Keratinocyte (primary cell): ENCODE measurements around the gene YAF2. TPM values are rescaled to one million over a fixed set of nuclear protein-coding genes. Genes with fewer than 3 reads are reported as not detected.

ENCODE experiments used
- DNase-seq: peaks from one replicate; pipeline ENCODE4 v3.0.0-alpha.2; 2011; ENCODE audit warnings: low read depth, missing footprints, low spot score
- FAIRE-seq: peaks from 2 replicates; lab custom pipeline; 2011; peaks lifted over from hg19 to GRCh38; lab: Jason Lieb, UNC
- H2AFZ ChIP-seq: 2 replicates; pipeline ENCODE4 v1.6.0; 2012; ENCODE audit warnings: low read length, control low read depth, inconsistent platforms; ENCODE audit not compliant: control insufficient read depth
- H3K27ac ChIP-seq: 2 replicates; pipeline ENCODE4 v1.5.1; 2011; ENCODE audit warnings: low read length; ENCODE audit not compliant: control insufficient read depth, insufficient read depth
- H3K27me3 ChIP-seq: 3 replicates; pipeline ENCODE4 v1.6.0; 2011; ENCODE audit warnings: low read length; ENCODE audit not compliant: control insufficient read depth, insufficient read depth; ENCODE audit errors: extremely low read depth
- H3K36me3 ChIP-seq, 2 experiments: 2 replicates in 1 of 2; 3 replicates in 1 of 2; pipeline ENCODE4 v1.5.1; 2011; ENCODE audit warnings: low read length in 2 of 2, mild to moderate bottlenecking in 1 of 2; ENCODE audit not compliant: control insufficient read depth in 2 of 2, insufficient read depth in 2 of 2; ENCODE audit errors: extremely low read depth in 1 of 2
- H3K4me1 ChIP-seq: 3 replicates; pipeline ENCODE4 v1.5.1; 2011; ENCODE audit warnings: low read length; ENCODE audit not compliant: control insufficient read depth, insufficient read depth; ENCODE audit errors: extremely low read depth
- H3K4me2 ChIP-seq: 3 replicates; pipeline ENCODE4 v1.6.0; 2011; ENCODE audit warnings: low read depth, low read length; ENCODE audit not compliant: control insufficient read depth, insufficient read depth; ENCODE audit errors: extremely low read depth
- H3K4me3 ChIP-seq, 3 experiments: fragments of 200-600 bp in 1 of 3; sonication (generic) in 1 of 3; 2 replicates in 2 of 3; 3 replicates in 1 of 3; pipeline ENCODE4 v1.5.1; 2011 to 2016; ENCODE audit warnings: low read length in 3 of 3, mild to moderate bottlenecking in 3 of 3, control low read depth in 2 of 3, inconsistent platforms in 1 of 3, low read depth in 1 of 3, mixed read lengths in 1 of 3, mixed run types in 1 of 3, moderate library complexity in 1 of 3; ENCODE audit not compliant: control insufficient read depth in 2 of 3, insufficient read depth in 2 of 3; ENCODE audit errors: extremely low read depth in 1 of 3
- H3K79me2 ChIP-seq: 2 replicates; pipeline ENCODE4 v1.6.0; 2012; ENCODE audit warnings: low read length; ENCODE audit not compliant: control insufficient read depth, insufficient read depth
- H3K9ac ChIP-seq: 3 replicates; pipeline ENCODE4 v1.6.0; 2011; ENCODE audit warnings: low read length; ENCODE audit not compliant: control insufficient read depth, insufficient read depth; ENCODE audit errors: extremely low read depth
- H3K9me1 ChIP-seq: 3 replicates; pipeline ENCODE4 v1.6.0; 2011; ENCODE audit warnings: low read length; ENCODE audit not compliant: control insufficient read depth, insufficient read depth; ENCODE audit errors: extremely low read depth
- H3K9me3 ChIP-seq: 2 replicates; pipeline ENCODE4 v1.5.1; 2012; ENCODE audit warnings: low read depth, low read length; ENCODE audit not compliant: control insufficient read depth
- H4K20me1 ChIP-seq: 3 replicates; pipeline ENCODE4 v1.6.0; 2011; ENCODE audit warnings: low read length; ENCODE audit not compliant: control insufficient read depth, insufficient read depth; ENCODE audit errors: extremely low read depth
- EZH2 ChIP-seq: IDR thresholded peaks from one replicate; pipeline ENCODE4 v1.6.1; 2012; ENCODE audit warnings: inconsistent platforms, mild to moderate bottlenecking, low read length, moderate library complexity
- dilution Hi-C: fragments of 300-500 bp; cut with MboI; formaldehyde crosslinking; loops from one replicate; pipeline ENCODE4 v1.7.0; 2020; ENCODE audit warnings: low sequenced_read_pairs; ENCODE audit not compliant: extremely low pct_ligation_motif_present
- polyA plus RNA-seq, 5 experiments: library from polyadenylated mRNA; depleted of rRNA in 3 of 5; stranded (reverse) in 3 of 5; stranded (forward) in 1 of 5; unstranded in 1 of 5; fragments of >200 nt; gene quantifications; 1 replicate in 1 of 5; 2 replicates in 3 of 5; 3 replicates in 1 of 5; pipeline versions ENCODE4 v1.2.1 to v1.2.3, GENCODE V29; 2011 to 2012; ENCODE audit warnings: missing spikeins in 2 of 5, low read depth in 1 of 5, low replicate concordance in 1 of 5
- TF ChIP-seq, protein P1 (sequence below), 3 experiments: IDR thresholded peaks in 1 of 3; conservative IDR thresholded peaks in 1 of 3; optimal IDR thresholded peaks in 1 of 3; 2 replicates in 2 of 3; 3 replicates in 1 of 3; pipeline versions ENCODE3 to v1.5.1; 2011; ENCODE audit warnings: low read length in 3 of 3, mild to moderate bottlenecking in 3 of 3, moderate library complexity in 2 of 3, control low read depth in 1 of 3, inconsistent platforms in 1 of 3; ENCODE audit not compliant: insufficient read depth in 2 of 3; ENCODE audit errors: extremely low read depth in 1 of 3

Gene YAF2
- polyA plus RNA-seq, 1 donor (not counting 4 experiments of a cell fraction or from before 2014, with no cell fraction given), result 15.3 TPM

DNA sequence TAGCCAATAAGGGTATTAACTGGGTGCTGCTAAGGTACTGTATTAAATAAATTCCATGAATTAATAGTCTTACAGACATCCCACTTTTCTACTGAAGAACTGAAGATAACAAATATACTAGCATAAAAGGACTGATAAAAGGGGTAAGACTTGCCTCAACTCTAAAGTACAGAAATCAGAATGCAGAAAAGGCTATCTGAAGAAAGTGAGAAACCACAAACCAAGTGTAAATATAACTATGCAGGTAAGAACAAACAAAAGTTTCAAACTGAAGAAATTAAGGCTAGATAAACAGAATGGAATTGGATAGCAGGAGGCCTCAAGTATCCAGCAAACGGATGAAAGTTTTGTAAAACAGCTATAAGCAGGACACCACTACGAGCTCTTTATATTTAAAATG is 29.5 kb downstream of the YAF2 start:
- Histone ChIP-seq H3K4me1 (peaks cover 6% of the 10 kb centered on the region), H3K27me3 (no peaks in the 10 kb centered on the region), H3K79me2 (no peaks in the 10 kb centered on the region), H3K27ac (no peak overlapping the region), H3K36me3 (no peaks in the 10 kb centered on the region), H3K4me2 (no peak overlapping the region), H3K9ac (no peak overlapping the region), H3K9me1 (no peaks in the 10 kb centered on the region), H2AFZ (no peak overlapping the region), H3K4me3 (no peak overlapping the region), H4K20me1 (no peaks in the 10 kb centered on the region), H3K9me3 (no peaks in the 10 kb centered on the region)
- FAIRE-seq (no peak), DNase-seq (no peak)
- dilution Hi-C loops, result no loop called here
- no peak for TF ChIP-seq EZH2
- TF ChIP-seq, protein P1, sequence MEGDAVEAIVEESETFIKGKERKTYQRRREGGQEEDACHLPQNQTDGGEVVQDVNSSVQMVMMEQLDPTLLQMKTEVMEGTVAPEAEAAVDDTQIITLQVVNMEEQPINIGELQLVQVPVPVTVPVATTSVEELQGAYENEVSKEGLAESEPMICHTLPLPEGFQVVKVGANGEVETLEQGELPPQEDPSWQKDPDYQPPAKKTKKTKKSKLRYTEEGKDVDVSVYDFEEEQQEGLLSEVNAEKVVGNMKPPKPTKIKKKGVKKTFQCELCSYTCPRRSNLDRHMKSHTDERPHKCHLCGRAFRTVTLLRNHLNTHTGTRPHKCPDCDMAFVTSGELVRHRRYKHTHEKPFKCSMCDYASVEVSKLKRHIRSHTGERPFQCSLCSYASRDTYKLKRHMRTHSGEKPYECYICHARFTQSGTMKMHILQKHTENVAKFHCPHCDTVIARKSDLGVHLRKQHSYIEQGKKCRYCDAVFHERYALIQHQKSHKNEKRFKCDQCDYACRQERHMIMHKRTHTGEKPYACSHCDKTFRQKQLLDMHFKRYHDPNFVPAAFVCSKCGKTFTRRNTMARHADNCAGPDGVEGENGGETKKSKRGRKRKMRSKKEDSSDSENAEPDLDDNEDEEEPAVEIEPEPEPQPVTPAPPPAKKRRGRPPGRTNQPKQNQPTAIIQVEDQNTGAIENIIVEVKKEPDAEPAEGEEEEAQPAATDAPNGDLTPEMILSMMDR (optimal IDR thresholded peaks at IDR 0.05 in 1 of 3, IDR thresholded peaks at IDR 0.05 in 1 of 3, conservative IDR thresholded peaks at IDR 0.05 in 1 of 3; ENCODE audit: extremely low read depth in 1 of 3, insufficient read depth in 2 of 3, low read length in 3 of 3), result no peak

DNA sequence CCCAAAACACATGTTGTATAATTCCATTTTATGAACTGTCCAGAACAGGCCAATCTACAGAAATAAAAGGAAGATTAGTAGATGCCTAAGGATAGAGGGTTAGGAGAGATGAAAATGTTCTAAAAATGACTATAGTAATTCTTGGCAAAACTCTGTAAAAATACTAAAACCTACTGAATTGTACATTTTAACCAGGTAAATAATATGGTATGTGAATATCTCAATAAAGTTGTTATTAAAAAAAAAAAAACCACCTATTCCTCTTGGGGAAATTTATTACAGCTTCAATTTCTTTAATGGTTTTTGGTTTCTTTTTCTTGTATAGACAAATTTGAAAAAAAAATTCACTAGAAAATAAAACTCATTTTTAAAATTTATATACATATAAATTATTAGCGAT is 33.2 kb downstream of the YAF2 start:
- no peaks in the 10 kb centered on the region for H4K20me1 ChIP-seq
- no peak overlapping the region for H3K4me2 ChIP-seq
- no peaks in the 10 kb centered on the region for H3K9me3 ChIP-seq
- TF ChIP-seq EZH2, result no peak
- TF ChIP-seq, protein P1 (optimal IDR thresholded peaks at IDR 0.05 in 1 of 3, IDR thresholded peaks at IDR 0.05 in 1 of 3, conservative IDR thresholded peaks at IDR 0.05 in 1 of 3; ENCODE audit: extremely low read depth in 1 of 3, insufficient read depth in 2 of 3, low read length in 3 of 3), result no peak
- H3K79me2 ChIP-seq, result no peaks in the 10 kb centered on the region
- DNase-seq (no peak), FAIRE-seq (no peak)
- no peaks in the 10 kb centered on the region for H3K36me3 ChIP-seq
- H3K9me1 ChIP-seq, result no peaks in the 10 kb centered on the region
- no peaks in the 10 kb centered on the region for H3K4me1 ChIP-seq
- no peak overlapping the region for H3K9ac ChIP-seq
- no peak overlapping the region for H2AFZ ChIP-seq
- no peaks in the 10 kb centered on the region for H3K27me3 ChIP-seq
- no peak overlapping the region for H3K4me3 ChIP-seq
- H3K27ac ChIP-seq, result no peak overlapping the region
- dilution Hi-C loops, result no loop called here
